ENCODE data around the gene RUFY2.

Gene RUFY2

GRCh38 chr10:68364101-68364886, 42.8 kb downstream of the RUFY2 start:
- no peak for DNase-seq

- no peak for DNase-seq
Observed at GRCh38 chr10:68362590-68362989, 44.5 kb downstream of the RUFY2 start.

GRCh38 chr10:68359189-68359588, 47.9 kb downstream of the RUFY2 start:
- no peak for DNase-seq

DNA sequence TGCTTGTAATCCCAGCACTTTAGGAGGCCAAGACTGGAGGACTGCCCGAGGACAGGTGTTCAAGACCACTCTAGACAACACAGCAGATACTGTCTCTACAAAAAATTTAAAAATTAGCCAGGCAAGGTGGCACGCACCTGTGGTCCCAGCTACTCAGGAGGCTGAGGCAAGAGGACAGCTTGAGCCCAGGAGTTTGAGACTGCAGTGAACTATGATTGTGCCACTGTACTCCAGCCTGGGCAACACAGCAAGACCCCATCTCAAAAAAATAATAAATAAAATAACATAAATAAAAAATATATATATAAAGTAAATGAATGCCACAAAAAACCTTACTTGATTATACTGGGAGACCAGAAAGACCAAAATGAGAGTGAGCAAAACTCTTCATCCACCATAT, 53.5 kb downstream of the RUFY2 start:
- no peak for DNase-seq

DNA sequence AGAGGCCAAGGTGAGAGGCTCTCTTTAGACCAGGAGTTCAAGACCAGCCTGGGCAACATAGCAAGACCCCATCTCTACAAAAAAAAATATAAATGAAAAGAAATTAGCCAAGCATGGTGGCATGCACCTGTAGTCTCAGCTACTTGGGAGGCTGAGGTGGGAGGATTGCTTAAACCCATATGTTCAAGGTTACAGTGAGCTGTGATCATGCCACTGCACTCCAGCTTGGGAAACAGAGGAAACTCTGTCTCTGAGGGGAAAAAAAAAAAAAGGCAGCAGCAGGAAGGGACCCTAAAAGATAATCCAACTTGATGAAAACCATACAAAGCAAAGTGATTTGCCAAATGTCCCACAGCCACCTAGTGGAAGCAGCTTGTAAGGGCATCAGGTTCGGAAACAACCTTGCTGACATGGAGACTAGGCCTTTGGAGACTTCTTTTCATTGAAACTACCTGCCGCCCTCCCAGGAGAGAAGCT, 58.8 kb downstream of the RUFY2 start:
- DNase-seq: peak; percentile 22

GRCh38 chr10:68346774-68347173, 60.3 kb downstream of the RUFY2 start:
- DNase-seq: no peak

GRCh38 chr10:68345621-68346020, 61.5 kb downstream of the RUFY2 start:
- DNase-seq: no peak

- no peak for DNase-seq
Observed at GRCh38 chr10:68342909-68343516, 64.1 kb downstream of the RUFY2 start.

- DNase-seq: no peak
Observed at GRCh38 chr10:68340358-68341080, 66.6 kb downstream of the RUFY2 start.

- DNase-seq: no peak
Observed at GRCh38 chr10:68336754-68337351, 70.2 kb downstream of the RUFY2 start.

DNA sequence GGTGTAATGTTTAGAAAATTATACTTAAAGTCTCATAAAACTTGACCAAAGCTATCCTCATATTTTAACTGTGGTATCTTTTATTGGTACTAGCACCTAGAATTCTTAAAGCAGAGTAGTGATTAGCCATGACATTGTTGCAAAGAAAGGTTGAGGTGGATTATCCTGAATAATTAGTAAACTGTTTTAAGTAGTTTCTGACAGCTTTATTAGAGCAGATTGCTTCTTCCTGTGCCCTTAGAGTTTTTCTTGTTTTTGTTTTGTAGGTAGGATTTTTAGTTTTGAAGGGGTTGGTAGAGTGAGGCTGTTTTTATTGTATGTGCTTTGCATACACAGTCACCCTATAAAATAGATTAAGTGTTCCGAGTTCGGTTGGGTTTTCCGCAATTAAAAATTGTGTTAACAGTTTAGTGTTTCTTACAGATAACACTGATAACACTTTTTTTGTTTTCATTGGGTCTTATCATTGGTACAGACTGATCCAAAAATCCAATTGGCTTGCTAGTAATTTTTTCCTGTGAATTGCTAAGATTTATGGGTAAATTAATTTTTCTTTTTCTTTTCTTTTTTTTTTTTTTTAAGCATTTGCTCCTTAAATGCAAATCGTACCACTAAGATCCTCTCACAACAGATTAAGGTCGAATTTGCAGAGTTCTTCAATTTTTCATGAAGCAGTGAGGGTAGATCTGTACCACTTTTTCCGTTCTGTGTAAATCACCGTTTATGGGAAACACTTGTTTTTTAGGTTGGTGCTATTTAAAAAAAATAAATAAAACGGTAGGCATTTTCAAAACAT, 72.2 kb downstream of the RUFY2 start:
- DNase-seq: no peak

DNA sequence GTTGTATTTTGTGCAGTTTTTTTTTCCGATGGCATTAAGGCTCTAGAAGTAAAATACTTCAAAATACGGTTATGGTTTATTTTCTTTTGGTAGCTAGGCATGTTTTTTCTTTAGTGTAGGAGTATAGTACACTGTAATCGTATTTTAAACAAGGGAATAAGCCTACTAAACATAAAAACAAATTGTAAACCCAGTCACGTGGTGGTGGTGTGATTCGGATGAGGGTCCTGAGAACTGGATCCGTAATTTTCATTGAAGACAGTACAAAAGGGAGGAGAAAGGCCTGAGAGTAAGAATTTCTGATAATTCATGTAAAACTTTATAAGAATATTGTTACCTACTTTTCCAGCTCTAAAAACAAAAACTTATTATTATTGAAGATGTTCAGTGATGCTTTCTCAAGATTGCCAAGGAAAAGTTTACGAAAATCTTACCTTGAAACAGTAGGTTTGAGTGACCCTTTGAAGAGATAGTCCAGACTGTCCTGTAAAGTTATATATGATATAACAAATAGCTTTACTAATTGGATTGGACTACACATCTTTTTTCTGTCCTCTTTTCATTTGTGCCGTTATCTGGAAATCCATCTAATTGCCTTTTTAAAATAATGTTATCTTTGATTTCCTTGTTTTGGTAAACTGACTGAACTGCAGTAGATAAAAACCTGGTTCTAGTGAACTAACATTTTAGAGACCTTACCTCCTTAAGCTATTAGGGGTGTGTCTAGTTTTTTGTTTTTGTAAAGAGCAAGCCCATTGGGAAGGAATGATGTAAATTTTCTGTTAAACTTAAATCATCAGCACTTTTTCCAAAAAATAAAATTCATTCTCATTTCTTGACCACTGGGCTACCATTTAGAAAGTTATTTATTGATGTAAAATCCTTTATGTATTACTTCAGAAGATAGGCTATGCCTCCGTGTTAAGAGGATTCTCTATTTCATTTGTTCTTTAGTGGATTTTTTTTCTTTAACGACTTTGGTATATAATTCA, 73.3 kb downstream of the RUFY2 start:
- no peak for DNase-seq

- no peak for DNase-seq
Observed at GRCh38 chr10:68333058-68333395, 74.0 kb downstream of the RUFY2 start.

GRCh38 chr10:68332259-68333057, 74.6 kb downstream of the RUFY2 start, which contains the start of gene PBLD:
Gene PBLD, minus strand, starts transcription at chr10:68332928. Its CDS starts 26,084 bp downstream, at chr10:68306844.
- DNase-seq: peak; percentile 59

- DNase-seq: peak; percentile 96
Observed at GRCh38 chr10:68331455-68332258, 75.4 kb downstream of the RUFY2 start, which contains the start of gene HNRNPH3. Gene HNRNPH3, plus strand, starts transcription at chr10:68332064. Its CDS starts 5,158 bp downstream, at chr10:68337222.

DNA sequence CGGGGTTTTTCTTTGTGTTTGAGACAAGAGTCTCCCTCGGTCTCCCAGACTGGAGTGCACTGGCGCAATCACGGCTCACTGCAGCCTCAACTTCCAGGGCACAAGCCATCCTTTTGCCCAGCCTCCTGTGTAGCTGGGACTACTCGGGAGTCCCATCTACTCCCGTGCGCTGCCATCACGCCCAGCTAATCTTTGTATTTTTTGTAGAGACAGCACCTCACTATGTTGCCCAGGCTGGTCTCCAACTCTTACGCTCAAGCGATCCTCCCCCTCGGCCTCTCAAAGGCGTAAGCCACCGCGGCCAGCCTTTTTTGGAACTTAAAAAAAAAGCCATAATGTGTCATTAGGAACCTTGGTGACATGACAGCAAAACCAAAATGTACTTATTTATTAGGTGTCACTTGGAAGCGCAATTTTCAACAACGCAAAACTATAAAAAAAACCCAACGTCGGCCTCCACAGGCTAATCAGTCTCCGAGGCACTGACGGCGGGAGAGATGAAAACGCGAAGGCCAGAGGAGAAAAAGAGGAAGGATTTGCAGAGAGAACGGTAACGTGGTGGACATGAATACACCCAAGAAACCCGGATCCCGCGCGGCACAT, 76.1 kb downstream of the RUFY2 start:
- DNase-seq: no peak

GRCh38 chr10:68329506-68329861, 77.6 kb downstream of the RUFY2 start:
- DNase-seq: no peak

GRCh38 chr10:68327889-68328786, 78.9 kb downstream of the RUFY2 start:
- DNase-seq: no peak

Measured in stimulated activated naive CD4-positive, alpha-beta T cell treated with Interleukin-2 at 50 U/mL for 16 hours (primary cell).